ENCODE data around the gene CORIN.

DNA sequence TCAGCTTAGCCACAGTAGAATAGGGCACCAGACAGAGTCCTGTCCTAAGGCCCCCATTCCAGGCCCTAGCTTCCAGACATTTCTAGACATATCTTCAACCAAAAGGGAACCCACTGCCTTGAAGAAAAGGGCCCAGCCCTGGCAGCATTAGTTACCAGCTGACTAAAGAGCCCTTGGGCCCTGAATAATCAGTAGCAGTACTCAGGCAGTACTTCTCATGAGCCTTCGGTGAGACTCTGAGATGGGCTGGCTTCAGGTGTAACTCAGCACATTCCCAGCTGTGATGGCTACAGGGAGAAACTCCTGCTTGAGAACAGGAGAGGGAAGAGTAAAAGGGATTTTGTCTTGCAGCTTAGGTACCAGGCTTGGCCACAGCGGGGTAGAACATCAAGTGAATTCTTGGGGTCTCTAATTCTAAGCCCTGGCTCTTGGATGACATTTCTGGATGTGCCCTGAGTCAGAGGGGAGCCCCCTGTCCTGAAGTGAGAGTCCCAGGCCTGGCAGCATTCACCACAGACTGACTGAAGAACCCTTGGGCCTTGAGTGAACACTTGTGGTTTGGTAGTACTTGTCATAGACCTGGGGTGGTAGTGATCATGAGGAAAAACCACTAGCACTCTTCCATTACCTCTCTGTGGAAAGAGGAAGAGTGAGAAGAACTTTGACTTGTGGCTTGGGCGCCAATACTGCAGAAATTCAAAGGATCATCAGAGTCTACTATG lies 182.7 kb downstream of the CORIN start:
- no peak for TF ChIP-seq POLR2A (IDR thresholded peaks at IDR 0.05)
- no peak for TF ChIP-seq CTCF (IDR thresholded peaks at IDR 0.05)
